Fibroblast of the aortic adventitia (primary cell): ENCODE data around the gene HLTF. TPM values are rescaled to one million over a fixed set of nuclear protein-coding genes. Genes with fewer than 3 reads are reported as not detected.
A peak's percentile ranks its signal among the peaks of the same experiment; 100 is the strongest.

Experiments
- DNase-seq: peaks from one replicate; pipeline ENCODE4 v3.0.0-alpha.2; 2010; ENCODE audit warnings: low read depth
- H3K4me3 ChIP-seq: 2 replicates; pipeline ENCODE4 v1.5.1; 2011; ENCODE audit warnings: low read depth, mild to moderate bottlenecking, control low read depth, low read length, moderate library complexity
- total RNA-seq: library from RNA; depleted of rRNA; stranded (reverse); fragments of >200 nt; gene quantifications from 2 replicates; pipeline ENCODE4 v1.2.3, GENCODE V29; 2012; ENCODE audit warnings: low replicate concordance
- TF ChIP-seq, protein P1 (sequence below): IDR thresholded peaks from 2 replicates; pipeline ENCODE4 v1.5.1; 2011; ENCODE audit warnings: mild to moderate bottlenecking, low read length, control low read depth, inconsistent platforms; ENCODE audit not compliant: insufficient read depth

HLTF gene
- total RNA-seq, result 59.4 and 61.4 TPM in 2 replicates

GRCh38 chr3:149086232-149086988, at the start of gene HLTF:
Gene HLTF, minus strand, starts transcription at chr3:149086533. Its CDS starts 197 bp downstream, at chr3:149086336.
- peak within 1 kb of the TSS; percentile 85 for H3K4me3 ChIP-seq
- DNase-seq, result peak; percentile 99
- TF ChIP-seq, protein P1, sequence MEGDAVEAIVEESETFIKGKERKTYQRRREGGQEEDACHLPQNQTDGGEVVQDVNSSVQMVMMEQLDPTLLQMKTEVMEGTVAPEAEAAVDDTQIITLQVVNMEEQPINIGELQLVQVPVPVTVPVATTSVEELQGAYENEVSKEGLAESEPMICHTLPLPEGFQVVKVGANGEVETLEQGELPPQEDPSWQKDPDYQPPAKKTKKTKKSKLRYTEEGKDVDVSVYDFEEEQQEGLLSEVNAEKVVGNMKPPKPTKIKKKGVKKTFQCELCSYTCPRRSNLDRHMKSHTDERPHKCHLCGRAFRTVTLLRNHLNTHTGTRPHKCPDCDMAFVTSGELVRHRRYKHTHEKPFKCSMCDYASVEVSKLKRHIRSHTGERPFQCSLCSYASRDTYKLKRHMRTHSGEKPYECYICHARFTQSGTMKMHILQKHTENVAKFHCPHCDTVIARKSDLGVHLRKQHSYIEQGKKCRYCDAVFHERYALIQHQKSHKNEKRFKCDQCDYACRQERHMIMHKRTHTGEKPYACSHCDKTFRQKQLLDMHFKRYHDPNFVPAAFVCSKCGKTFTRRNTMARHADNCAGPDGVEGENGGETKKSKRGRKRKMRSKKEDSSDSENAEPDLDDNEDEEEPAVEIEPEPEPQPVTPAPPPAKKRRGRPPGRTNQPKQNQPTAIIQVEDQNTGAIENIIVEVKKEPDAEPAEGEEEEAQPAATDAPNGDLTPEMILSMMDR, result no peak

- TF ChIP-seq, protein P1, result no peak
- DNase-seq, result peak; percentile 35
- H3K4me3 ChIP-seq, result no peak overlapping the region
Measured at GRCh38 chr3:149134575-149134974, 48.2 kb upstream of the HLTF start.

GRCh38 chr3:149131589-149131988, 45.3 kb upstream of the HLTF start:
- H3K4me3 ChIP-seq, result no peak overlapping the region

GRCh38 chr3:149129326-149130205, 43.2 kb upstream of the HLTF start, which contains the start of gene HPS3:
Gene HPS3, plus strand, starts transcription at chr3:149129638. Its CDS starts 86 bp downstream, at chr3:149129724.
- peak; percentile 82 for DNase-seq
- TF ChIP-seq, protein P1, result no peak
- H3K4me3 ChIP-seq, result peak within 1 kb of the TSS; percentile 91

More at GRCh38 chr3:149131589-149131988, 45.3 kb upstream of the HLTF start:
- no peak for DNase-seq
- TF ChIP-seq, protein P1, result no peak

GRCh38 chr3:149128821-149129220, 42.5 kb upstream of the HLTF start:
- DNase-seq, result peak; percentile 44
- TF ChIP-seq, protein P1, result no peak
- H3K4me3 ChIP-seq, result peak overlapping the region; percentile 91

DNA sequence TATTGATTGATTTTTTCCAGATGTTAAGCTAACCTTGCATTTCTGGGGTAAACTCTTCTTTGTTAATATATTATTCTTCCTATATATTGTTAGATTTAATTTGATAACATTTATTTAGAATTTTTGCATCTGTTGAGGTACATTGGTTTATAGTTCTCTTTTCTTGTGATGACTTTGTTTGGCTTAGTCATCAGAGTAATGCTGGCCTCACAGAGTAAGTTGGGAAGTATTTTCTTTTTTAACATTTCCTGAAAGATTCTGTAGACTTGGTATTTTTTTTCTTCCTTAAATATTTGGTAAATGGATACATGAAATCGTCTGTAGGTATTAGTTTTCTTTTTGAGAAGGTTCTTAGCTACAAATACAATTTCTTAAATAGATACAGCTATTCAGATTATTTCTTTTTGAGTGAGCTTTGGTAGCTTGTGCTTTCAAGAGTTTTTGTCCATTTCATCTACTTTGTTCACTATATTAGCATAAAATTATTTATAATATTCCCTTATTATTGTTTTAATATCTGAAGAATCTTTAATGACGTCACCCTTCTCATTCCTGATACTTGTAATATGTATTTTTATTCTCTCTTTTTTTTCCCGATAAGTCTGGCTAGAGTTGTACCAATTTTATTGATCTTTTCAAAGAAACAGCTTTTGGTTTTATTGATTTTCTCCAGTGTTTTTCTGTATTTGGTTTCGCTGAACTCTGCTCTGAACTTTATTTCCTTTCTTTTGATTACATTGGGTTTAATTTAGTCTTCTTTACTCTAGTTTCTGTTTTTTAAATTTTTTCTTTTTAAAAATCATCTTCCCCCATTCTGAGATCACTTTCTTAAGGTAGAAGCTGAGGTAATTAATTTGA, 36.6 kb upstream of the HLTF start:
- H3K4me3 ChIP-seq, result no peak overlapping the region
- TF ChIP-seq, protein P1, result no peak
- DNase-seq, result peak; percentile 22
